Measurements from ENCODE around the gene INHBE. TPM values are rescaled to one million over a fixed set of nuclear protein-coding genes. Genes with fewer than 3 reads are reported as not detected.

The INHBE gene
- total and polyA plus RNA-seq, 2 of the 8 experiments (the other 6 are each of a cell fraction or from before 2014, with no cell fraction given) = 10.2 to 18.8 TPM

DNA sequence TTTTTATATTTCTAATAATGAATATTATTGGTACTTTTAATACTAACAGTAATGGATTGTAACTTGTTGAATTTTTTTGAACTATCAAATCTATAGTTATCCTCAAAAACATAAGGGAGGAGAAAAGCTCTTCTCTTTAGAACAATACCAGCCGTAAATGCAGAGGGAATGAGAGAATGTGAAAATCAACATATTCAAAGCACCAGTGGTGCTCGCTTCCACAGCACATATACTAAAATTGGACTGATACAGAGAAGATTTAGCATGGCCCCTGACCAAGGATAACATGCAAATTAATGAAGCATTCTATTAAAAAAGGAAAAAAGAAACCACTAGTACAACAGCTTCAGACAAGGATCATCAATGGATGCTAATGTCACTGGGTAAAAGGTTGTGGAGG lies 40.0 kb upstream of the INHBE start (continued):
- TF ChIP-seq, protein P1, sequence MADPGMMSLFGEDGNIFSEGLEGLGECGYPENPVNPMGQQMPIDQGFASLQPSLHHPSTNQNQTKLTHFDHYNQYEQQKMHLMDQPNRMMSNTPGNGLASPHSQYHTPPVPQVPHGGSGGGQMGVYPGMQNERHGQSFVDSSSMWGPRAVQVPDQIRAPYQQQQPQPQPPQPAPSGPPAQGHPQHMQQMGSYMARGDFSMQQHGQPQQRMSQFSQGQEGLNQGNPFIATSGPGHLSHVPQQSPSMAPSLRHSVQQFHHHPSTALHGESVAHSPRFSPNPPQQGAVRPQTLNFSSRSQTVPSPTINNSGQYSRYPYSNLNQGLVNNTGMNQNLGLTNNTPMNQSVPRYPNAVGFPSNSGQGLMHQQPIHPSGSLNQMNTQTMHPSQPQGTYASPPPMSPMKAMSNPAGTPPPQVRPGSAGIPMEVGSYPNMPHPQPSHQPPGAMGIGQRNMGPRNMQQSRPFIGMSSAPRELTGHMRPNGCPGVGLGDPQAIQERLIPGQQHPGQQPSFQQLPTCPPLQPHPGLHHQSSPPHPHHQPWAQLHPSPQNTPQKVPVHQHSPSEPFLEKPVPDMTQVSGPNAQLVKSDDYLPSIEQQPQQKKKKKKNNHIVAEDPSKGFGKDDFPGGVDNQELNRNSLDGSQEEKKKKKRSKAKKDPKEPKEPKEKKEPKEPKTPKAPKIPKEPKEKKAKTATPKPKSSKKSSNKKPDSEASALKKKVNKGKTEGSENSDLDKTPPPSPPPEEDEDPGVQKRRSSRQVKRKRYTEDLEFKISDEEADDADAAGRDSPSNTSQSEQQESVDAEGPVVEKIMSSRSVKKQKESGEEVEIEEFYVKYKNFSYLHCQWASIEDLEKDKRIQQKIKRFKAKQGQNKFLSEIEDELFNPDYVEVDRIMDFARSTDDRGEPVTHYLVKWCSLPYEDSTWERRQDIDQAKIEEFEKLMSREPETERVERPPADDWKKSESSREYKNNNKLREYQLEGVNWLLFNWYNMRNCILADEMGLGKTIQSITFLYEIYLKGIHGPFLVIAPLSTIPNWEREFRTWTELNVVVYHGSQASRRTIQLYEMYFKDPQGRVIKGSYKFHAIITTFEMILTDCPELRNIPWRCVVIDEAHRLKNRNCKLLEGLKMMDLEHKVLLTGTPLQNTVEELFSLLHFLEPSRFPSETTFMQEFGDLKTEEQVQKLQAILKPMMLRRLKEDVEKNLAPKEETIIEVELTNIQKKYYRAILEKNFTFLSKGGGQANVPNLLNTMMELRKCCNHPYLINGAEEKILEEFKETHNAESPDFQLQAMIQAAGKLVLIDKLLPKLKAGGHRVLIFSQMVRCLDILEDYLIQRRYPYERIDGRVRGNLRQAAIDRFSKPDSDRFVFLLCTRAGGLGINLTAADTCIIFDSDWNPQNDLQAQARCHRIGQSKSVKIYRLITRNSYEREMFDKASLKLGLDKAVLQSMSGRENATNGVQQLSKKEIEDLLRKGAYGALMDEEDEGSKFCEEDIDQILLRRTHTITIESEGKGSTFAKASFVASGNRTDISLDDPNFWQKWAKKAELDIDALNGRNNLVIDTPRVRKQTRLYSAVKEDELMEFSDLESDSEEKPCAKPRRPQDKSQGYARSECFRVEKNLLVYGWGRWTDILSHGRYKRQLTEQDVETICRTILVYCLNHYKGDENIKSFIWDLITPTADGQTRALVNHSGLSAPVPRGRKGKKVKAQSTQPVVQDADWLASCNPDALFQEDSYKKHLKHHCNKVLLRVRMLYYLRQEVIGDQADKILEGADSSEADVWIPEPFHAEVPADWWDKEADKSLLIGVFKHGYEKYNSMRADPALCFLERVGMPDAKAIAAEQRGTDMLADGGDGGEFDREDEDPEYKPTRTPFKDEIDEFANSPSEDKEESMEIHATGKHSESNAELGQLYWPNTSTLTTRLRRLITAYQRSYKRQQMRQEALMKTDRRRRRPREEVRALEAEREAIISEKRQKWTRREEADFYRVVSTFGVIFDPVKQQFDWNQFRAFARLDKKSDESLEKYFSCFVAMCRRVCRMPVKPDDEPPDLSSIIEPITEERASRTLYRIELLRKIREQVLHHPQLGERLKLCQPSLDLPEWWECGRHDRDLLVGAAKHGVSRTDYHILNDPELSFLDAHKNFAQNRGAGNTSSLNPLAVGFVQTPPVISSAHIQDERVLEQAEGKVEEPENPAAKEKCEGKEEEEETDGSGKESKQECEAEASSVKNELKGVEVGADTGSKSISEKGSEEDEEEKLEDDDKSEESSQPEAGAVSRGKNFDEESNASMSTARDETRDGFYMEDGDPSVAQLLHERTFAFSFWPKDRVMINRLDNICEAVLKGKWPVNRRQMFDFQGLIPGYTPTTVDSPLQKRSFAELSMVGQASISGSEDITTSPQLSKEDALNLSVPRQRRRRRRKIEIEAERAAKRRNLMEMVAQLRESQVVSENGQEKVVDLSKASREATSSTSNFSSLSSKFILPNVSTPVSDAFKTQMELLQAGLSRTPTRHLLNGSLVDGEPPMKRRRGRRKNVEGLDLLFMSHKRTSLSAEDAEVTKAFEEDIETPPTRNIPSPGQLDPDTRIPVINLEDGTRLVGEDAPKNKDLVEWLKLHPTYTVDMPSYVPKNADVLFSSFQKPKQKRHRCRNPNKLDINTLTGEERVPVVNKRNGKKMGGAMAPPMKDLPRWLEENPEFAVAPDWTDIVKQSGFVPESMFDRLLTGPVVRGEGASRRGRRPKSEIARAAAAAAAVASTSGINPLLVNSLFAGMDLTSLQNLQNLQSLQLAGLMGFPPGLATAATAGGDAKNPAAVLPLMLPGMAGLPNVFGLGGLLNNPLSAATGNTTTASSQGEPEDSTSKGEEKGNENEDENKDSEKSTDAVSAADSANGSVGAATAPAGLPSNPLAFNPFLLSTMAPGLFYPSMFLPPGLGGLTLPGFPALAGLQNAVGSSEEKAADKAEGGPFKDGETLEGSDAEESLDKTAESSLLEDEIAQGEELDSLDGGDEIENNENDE (IDR thresholded peaks at IDR 0.05; ENCODE audit: insufficient replicate concordance, low read length) = no peak
- TF ChIP-seq POU5F1 (IDR thresholded peaks at IDR 0.05; ENCODE audit: low read depth, low read length) = no peak
- TF ChIP-seq CHD2 (IDR thresholded peaks at IDR 0.05; ENCODE audit: low read length) = no peak
- no peak for TF ChIP-seq CTBP2 (IDR thresholded peaks at IDR 0.05; ENCODE audit: borderline replicate concordance, insufficient read depth, insufficient read length, low read length)
- TF ChIP-seq MAFK (IDR thresholded peaks at IDR 0.05; ENCODE audit: low read depth, low read length) = no peak
- no peak for TF ChIP-seq SIX5 (IDR thresholded peaks at IDR 0.05; ENCODE audit: low read depth, low read length)
- TF ChIP-seq EZH2 (IDR thresholded peaks at IDR 0.05; ENCODE audit: low read depth, low read length, severe bottlenecking) = no peak
